Neural progenitor cell (in vitro differentiated cells): ENCODE results near the gene IST1. TPM values are rescaled to one million over a fixed set of nuclear protein-coding genes. Genes with fewer than 3 reads are reported as not detected.

Experiments
- DNase-seq: peaks from one replicate; pipeline ENCODE4 v3.0.0-alpha.2; 2016; ENCODE audit warnings: low spot score
- H2AFZ ChIP-seq: fragments of 200-600 bp; sonication (generic); replicated peaks from 2 replicates; pipeline ENCODE4 v1.6.1; 2016; ENCODE audit warnings: antibody characterized with exemption
- H3F3A ChIP-seq: fragments of 200-600 bp; sonication (generic); 2 replicates; pipeline ENCODE4 v1.6.1; 2016; ENCODE audit warnings: antibody characterized with exemption, low read depth
- H3K27ac ChIP-seq: fragments of 200-600 bp; sonication (generic); 2 replicates; pipeline ENCODE4 v1.5.1; 2016; ENCODE audit warnings: mild to moderate bottlenecking
- H3K27me3 ChIP-seq: fragments of 200-600 bp; sonication (generic); 2 replicates; pipeline ENCODE4 v1.6.1; 2016; ENCODE audit warnings: mild to moderate bottlenecking, moderate library complexity
- H3K36me3 ChIP-seq: fragments of 200-600 bp; sonication (generic); 2 replicates; pipeline ENCODE4 v1.5.1; 2016
- H3K4me1 ChIP-seq: fragments of 200-600 bp; sonication (generic); 2 replicates; pipeline ENCODE4 v1.6.1; 2016; ENCODE audit warnings: mixed run types
- H3K4me2 ChIP-seq: fragments of 200-600 bp; sonication (generic); 2 replicates; pipeline ENCODE4 v1.6.1; 2016
- H3K4me3 ChIP-seq: fragments of 200-600 bp; sonication (generic); 2 replicates; pipeline ENCODE4 v1.5.1; 2016
- H3K79me2 ChIP-seq: fragments of 200-600 bp; sonication (generic); 2 replicates; pipeline ENCODE4 v1.6.1; 2016; ENCODE audit warnings: low read depth
- H3K9ac ChIP-seq: fragments of 200-600 bp; sonication (generic); 2 replicates; pipeline ENCODE4 v1.6.1; 2016
- H3K9me3 ChIP-seq: fragments of 200-600 bp; sonication (generic); 2 replicates; pipeline ENCODE4 v1.5.1; 2016; ENCODE audit warnings: low read depth
- H4K20me1 ChIP-seq: fragments of 200-600 bp; sonication (generic); 2 replicates; pipeline ENCODE4 v1.6.1; 2016; ENCODE audit warnings: low read depth
- H3K27ac Mint-ChIP-seq: 3 replicates; pipeline ENCODE4 v1.8.0; 2021; ENCODE audit warnings: mixed read lengths
- H3K27me3 Mint-ChIP-seq: 2 replicates; pipeline ENCODE4 v1.8.0; 2022; ENCODE audit warnings: low read depth, mild to moderate bottlenecking, inconsistent platforms, moderate library complexity, mixed read lengths; ENCODE audit not compliant: insufficient read depth
- H3K36me3 Mint-ChIP-seq: 3 replicates; pipeline ENCODE4 v1.8.0; 2021; ENCODE audit warnings: mixed read lengths
- H3K4me1 Mint-ChIP-seq: 3 replicates; pipeline ENCODE4 v1.8.0; 2021; ENCODE audit warnings: mixed read lengths
- H3K4me3 Mint-ChIP-seq: 3 replicates; pipeline ENCODE4 v1.8.0; 2021; ENCODE audit warnings: mild to moderate bottlenecking, moderate library complexity, mixed read lengths
- H3K9me3 Mint-ChIP-seq: 3 replicates; pipeline ENCODE4 v1.8.0; 2020; ENCODE audit warnings: mixed read lengths
- CTCF ChIP-seq: fragments of 200-600 bp; sonication (generic); IDR thresholded peaks from 2 replicates; pipeline ENCODE4 v1.5.1; 2017; ENCODE audit warnings: antibody characterized with exemption, mild to moderate bottlenecking
- EZH2 ChIP-seq: fragments of 200-600 bp; sonication (generic); IDR thresholded peaks from 2 replicates; pipeline ENCODE4 v1.6.1; 2017; ENCODE audit warnings: antibody characterized with exemption, mild to moderate bottlenecking, moderate library complexity
- EZH2phosphoT487 ChIP-seq: fragments of 200-600 bp; sonication (generic); IDR thresholded peaks from 2 replicates; pipeline ENCODE4 v1.6.1; 2017; ENCODE audit warnings: antibody characterized with exemption
- total RNA-seq: library from RNA; depleted of rRNA; stranded (reverse); fragments of >200 nt; gene quantifications from 2 replicates; pipeline ENCODE4 v1.2.3, GENCODE V29; 2015; ENCODE audit warnings: low replicate concordance

The IST1 gene
- total RNA-seq, 1 donor from 2014 or later, result 400 TPM

DNA sequence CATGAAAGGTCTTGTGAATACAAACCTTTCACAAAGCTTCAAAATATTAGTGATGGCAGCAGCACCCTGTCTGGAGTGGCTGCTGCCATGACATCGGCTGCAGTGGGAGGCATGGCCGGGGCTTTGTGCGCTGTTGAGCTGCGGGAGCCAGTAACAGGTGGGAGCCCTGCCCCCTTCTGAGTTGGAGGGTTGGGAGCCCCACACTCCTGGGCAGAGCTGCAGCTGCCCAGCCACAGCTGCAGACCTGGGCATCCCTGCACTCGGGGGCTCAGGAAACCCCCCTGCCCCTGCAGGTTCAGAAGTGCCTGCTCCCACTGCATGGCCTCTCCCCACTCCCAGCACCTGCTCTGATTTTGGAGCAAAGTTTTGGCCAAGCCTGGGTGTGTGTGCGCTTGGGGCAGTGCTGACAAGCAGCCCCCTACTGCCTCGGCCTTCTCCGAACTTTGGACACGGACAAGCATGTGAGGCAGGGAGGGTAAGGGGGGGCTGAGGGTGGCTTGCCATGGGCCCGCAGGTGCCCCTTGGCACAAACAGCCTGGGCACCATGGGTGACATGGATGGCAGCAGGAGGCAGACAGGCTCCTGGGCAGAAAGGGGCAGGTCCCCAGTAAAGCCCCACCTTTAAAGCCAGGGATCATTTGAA, 42.7 kb downstream of the IST1 start:
- H3K27ac ChIP-seq, result no peak overlapping the region
- H3K36me3 ChIP-seq, result no peaks in the 10 kb centered on the region
- H2AFZ ChIP-seq, result no peak overlapping the region
- no peaks in the 10 kb centered on the region for H3K9me3 ChIP-seq
- no peak overlapping the region for H3K9ac ChIP-seq
- peaks cover 20% of the 10 kb centered on the region for H3F3A ChIP-seq
- Mint-ChIP-seq H3K4me1 (peaks cover 27% of the 10 kb centered on the region), H3K36me3 (peaks cover 3% of the 10 kb centered on the region), H3K27me3 (no peaks in the 10 kb centered on the region), H3K9me3 (no peaks in the 10 kb centered on the region), H3K27ac (no peak overlapping the region), H3K4me3 (no peak overlapping the region)
- peaks cover 27% of the 10 kb centered on the region for H3K4me1 ChIP-seq
- peaks cover 26% of the 10 kb centered on the region for H4K20me1 ChIP-seq
- DNase-seq, result no peak
- no peak for TF ChIP-seq EZH2phosphoT487
- TF ChIP-seq EZH2, result no peak
- no peak for TF ChIP-seq CTCF
- H3K79me2 ChIP-seq, result no peaks in the 10 kb centered on the region
- no peaks in the 10 kb centered on the region for H3K27me3 ChIP-seq
- no peak overlapping the region for H3K4me3 ChIP-seq
- H3K4me2 ChIP-seq, result no peak overlapping the region

DNA sequence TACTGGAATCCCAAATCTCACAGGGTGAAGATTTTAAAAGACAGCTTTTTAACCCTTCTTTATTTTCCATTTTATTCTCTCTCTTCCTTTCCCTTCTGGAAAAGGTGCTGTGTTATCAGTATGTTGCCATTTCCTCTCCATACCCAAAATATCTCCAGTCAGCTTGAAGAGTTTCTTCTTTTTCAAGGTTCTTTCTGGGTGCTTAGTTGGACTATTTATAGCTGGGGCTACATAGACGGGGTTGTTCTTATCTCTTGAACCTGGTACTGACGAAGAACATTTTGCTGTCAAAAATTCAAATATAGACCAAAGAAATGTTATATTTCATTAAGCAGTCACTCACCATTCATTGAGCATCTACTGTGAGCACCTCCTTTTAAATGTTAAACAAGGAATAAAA, 48.6 kb downstream of the IST1 start:
- H3K27ac ChIP-seq, result no peak overlapping the region
- no peaks in the 10 kb centered on the region for H3K79me2 ChIP-seq
- no peaks in the 10 kb centered on the region for H4K20me1 ChIP-seq
- H3K27me3 Mint-ChIP-seq, result peaks cover 4% of the 10 kb centered on the region
- H2AFZ ChIP-seq, result no peak overlapping the region
- H3K9me3 ChIP-seq, result no peaks in the 10 kb centered on the region
- H3K4me1 ChIP-seq, result no peaks in the 10 kb centered on the region
- H3K9me3 Mint-ChIP-seq, result peaks cover 3% of the 10 kb centered on the region
- DNase-seq, result no peak
- no peak overlapping the region for H3K4me3 Mint-ChIP-seq
- H3K36me3 Mint-ChIP-seq, result no peaks in the 10 kb centered on the region
- no peak overlapping the region for H3K4me3 ChIP-seq
- H3K9ac ChIP-seq, result no peak overlapping the region
- no peaks in the 10 kb centered on the region for H3K36me3 ChIP-seq
- no peak overlapping the region for H3K4me2 ChIP-seq
- TF ChIP-seq EZH2 (no peak), CTCF (no peak), EZH2phosphoT487 (no peak)
- peaks cover 4% of the 10 kb centered on the region for H3K4me1 Mint-ChIP-seq
- H3F3A ChIP-seq, result no peaks in the 10 kb centered on the region
- no peaks in the 10 kb centered on the region for H3K27me3 ChIP-seq
- H3K27ac Mint-ChIP-seq, result no peak overlapping the region

GRCh38 chr16:71945616-71946015, 50.3 kb downstream of the IST1 start:
- H3K9me3 Mint-ChIP-seq, result peaks cover 3% of the 10 kb centered on the region
- Histone ChIP-seq H3K4me1 (no peaks in the 10 kb centered on the region), H3K27me3 (no peaks in the 10 kb centered on the region), H3K27ac (no peak overlapping the region), H3K9ac (no peak overlapping the region), H4K20me1 (no peaks in the 10 kb centered on the region), H3K9me3 (no peaks in the 10 kb centered on the region), H3K79me2 (no peaks in the 10 kb centered on the region), H2AFZ (no peak overlapping the region), H3F3A (no peaks in the 10 kb centered on the region), H3K36me3 (no peaks in the 10 kb centered on the region), H3K4me2 (no peak overlapping the region), H3K4me3 (no peak overlapping the region)
- no peaks in the 10 kb centered on the region for H3K36me3 Mint-ChIP-seq
- no peak overlapping the region for H3K27ac Mint-ChIP-seq
- peaks cover 4% of the 10 kb centered on the region for H3K4me1 Mint-ChIP-seq
- TF ChIP-seq CTCF (no peak), EZH2phosphoT487 (no peak), EZH2 (no peak)
- H3K4me3 Mint-ChIP-seq, result no peak overlapping the region
- no peak for DNase-seq
- H3K27me3 Mint-ChIP-seq, result peaks cover 4% of the 10 kb centered on the region
